Prostate gland (tissue), 2 donors: ENCODE results near the gene LRIT1.

Experiments used
- CTCF ChIP-seq, 4 experiments: fragments of 200-600 bp in 2 of 4; fragments of 450-650 bp in 2 of 4; sonication (generic) in 2 of 4; IDR thresholded peaks; 1 replicate in 3 of 4; 2 replicates in 1 of 4; pipeline ENCODE4 v1.5.1; 2016 to 2019; ENCODE audit warnings: antibody characterized with exemption in 4 of 4, mild to moderate bottlenecking in 2 of 4, moderate library complexity in 2 of 4
- POLR2A ChIP-seq: fragments of 450-650 bp; IDR thresholded peaks from one replicate; pipeline ENCODE4 v1.6.1; 2016; ENCODE audit warnings: antibody characterized with exemption, mild to moderate bottlenecking

GRCh38 chr10:84226616-84227015 is 14.7 kb downstream of the LRIT1 start:
- TF ChIP-seq CTCF (IDR thresholded peaks at IDR 0.05) (no peak), POLR2A (no peak)
